Measurements from ENCODE around the gene LANCL2.

The LANCL2 gene

GRCh38 chr7:55423277-55423711 is 58.2 kb downstream of the LANCL2 start:
- Histone ChIP-seq H3K36me3 (peaks cover 0 to 21% (median 4%) of the 10 kb centered on the region in 3 donors), H3K4me1 (no peaks in the 10 kb centered on the region), H3K4me3 (no peak overlapping the region), H3K27me3 (no peaks in the 10 kb centered on the region), H3K27ac (no peak overlapping the region), H3K9me3 (no peaks in the 10 kb centered on the region)
- no peak for DNase-seq
- intact Hi-C loops (cut with DNase I; ENCODE audit: low total_unique reads) = no loop called here
- TF ChIP-seq, protein P1, sequence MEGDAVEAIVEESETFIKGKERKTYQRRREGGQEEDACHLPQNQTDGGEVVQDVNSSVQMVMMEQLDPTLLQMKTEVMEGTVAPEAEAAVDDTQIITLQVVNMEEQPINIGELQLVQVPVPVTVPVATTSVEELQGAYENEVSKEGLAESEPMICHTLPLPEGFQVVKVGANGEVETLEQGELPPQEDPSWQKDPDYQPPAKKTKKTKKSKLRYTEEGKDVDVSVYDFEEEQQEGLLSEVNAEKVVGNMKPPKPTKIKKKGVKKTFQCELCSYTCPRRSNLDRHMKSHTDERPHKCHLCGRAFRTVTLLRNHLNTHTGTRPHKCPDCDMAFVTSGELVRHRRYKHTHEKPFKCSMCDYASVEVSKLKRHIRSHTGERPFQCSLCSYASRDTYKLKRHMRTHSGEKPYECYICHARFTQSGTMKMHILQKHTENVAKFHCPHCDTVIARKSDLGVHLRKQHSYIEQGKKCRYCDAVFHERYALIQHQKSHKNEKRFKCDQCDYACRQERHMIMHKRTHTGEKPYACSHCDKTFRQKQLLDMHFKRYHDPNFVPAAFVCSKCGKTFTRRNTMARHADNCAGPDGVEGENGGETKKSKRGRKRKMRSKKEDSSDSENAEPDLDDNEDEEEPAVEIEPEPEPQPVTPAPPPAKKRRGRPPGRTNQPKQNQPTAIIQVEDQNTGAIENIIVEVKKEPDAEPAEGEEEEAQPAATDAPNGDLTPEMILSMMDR (IDR thresholded peaks at IDR 0.05) = no peak

GRCh38 chr7:55423891-55424290 is 58.8 kb downstream of the LANCL2 start:
- intact Hi-C loops (cut with DNase I; ENCODE audit: low total_unique reads) = no loop called here
- Histone ChIP-seq H3K27me3 (no peaks in the 10 kb centered on the region), H3K4me3 (no peak overlapping the region), H3K27ac (no peak overlapping the region), H3K4me1 (no peaks in the 10 kb centered on the region), H3K9me3 (no peaks in the 10 kb centered on the region), H3K36me3 (peaks cover 0 to 21% (median 4%) of the 10 kb centered on the region in 3 donors)
- TF ChIP-seq, protein P1 (IDR thresholded peaks at IDR 0.05) = no peak
- DNase-seq = no peak

- DNase-seq = no peak
- Histone ChIP-seq H3K4me3 (no peak overlapping the region), H3K27ac (no peak overlapping the region), H3K36me3 (peaks cover 0 to 21% (median 4%) of the 10 kb centered on the region in 3 donors), H3K27me3 (no peaks in the 10 kb centered on the region), H3K4me1 (no peaks in the 10 kb centered on the region), H3K9me3 (no peaks in the 10 kb centered on the region)
- TF ChIP-seq, protein P1 (IDR thresholded peaks at IDR 0.05) = no peak
- intact Hi-C loops (cut with DNase I; ENCODE audit: low total_unique reads) = no loop called here
These were observed 60.1 kb downstream of the LANCL2 start for GRCh38 chr7:55425141-55425752.

GRCh38 chr7:55426676-55427075 is 61.5 kb downstream of the LANCL2 start:
- TF ChIP-seq, protein P1 (IDR thresholded peaks at IDR 0.05) = no peak
- DNase-seq = no peak
- Histone ChIP-seq H3K4me1 (no peaks in the 10 kb centered on the region), H3K9me3 (no peaks in the 10 kb centered on the region), H3K36me3 (peaks cover 0 to 32% (median 4%) of the 10 kb centered on the region in 3 donors), H3K4me3 (no peak overlapping the region), H3K27ac (no peak overlapping the region), H3K27me3 (no peaks in the 10 kb centered on the region)
- intact Hi-C loops (cut with DNase I; ENCODE audit: low total_unique reads) = no loop called here

DNA sequence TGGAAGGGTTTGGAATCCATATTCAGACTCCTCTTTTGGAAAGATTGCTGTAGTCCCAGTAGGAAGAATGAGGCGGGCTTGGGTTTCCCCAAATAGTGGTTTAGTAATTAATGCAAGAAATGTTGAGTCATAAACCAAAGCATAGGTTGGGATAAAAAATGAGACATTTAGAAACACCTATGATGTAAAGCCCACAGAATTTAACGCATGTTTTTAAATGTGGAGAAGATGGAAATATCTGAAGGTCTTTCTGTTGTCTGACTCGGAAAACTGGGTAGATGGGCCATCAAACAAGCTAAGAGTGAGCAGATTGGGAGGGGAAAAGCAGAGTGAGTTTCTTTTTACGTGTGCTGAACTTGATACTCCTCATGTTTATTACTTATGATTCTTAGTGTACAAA is 62.2 kb downstream of the LANCL2 start:
- Histone ChIP-seq H3K27ac (no peak overlapping the region), H3K27me3 (no peaks in the 10 kb centered on the region), H3K4me1 (no peaks in the 10 kb centered on the region), H3K36me3 (peaks cover 0 to 34% (median 4%) of the 10 kb centered on the region in 3 donors), H3K9me3 (no peaks in the 10 kb centered on the region), H3K4me3 (no peak overlapping the region)
- intact Hi-C loops (cut with DNase I; ENCODE audit: low total_unique reads) = no loop called here
- DNase-seq = no peak
- TF ChIP-seq, protein P1 (IDR thresholded peaks at IDR 0.05) = no peak
